GM19035 (cell line): ENCODE measurements around the gene ERI3.

Source experiments
- ATAC-seq: cut with Tn5 transposase; IDR thresholded peaks from one replicate; pipeline ENCODE4 v1.9.1; 2021; ENCODE audit not compliant: unreplicated experiment

Gene ERI3

GRCh38 chr1:44318097-44319088 lies 36.7 kb downstream of the ERI3 start:
- no peak for ATAC-seq

GRCh38 chr1:44316231-44316759 lies 38.8 kb downstream of the ERI3 start:
- no peak for ATAC-seq

- ATAC-seq = no peak
Observed at GRCh38 chr1:44315521-44315920, 39.5 kb downstream of the ERI3 start.

- ATAC-seq = no peak
Observed at GRCh38 chr1:44314452-44314851, 40.6 kb downstream of the ERI3 start.

GRCh38 chr1:44313265-44313918 lies 41.7 kb downstream of the ERI3 start:
- no peak for ATAC-seq

GRCh38 chr1:44312399-44313196 lies 42.5 kb downstream of the ERI3 start:
- no peak for ATAC-seq

GRCh38 chr1:44310006-44310405 lies 45.1 kb downstream of the ERI3 start:
- no peak for ATAC-seq

- ATAC-seq = no peak
Observed at GRCh38 chr1:44305962-44306422, 49.1 kb downstream of the ERI3 start.

GRCh38 chr1:44303532-44303931 lies 51.5 kb downstream of the ERI3 start:
- no peak for ATAC-seq

GRCh38 chr1:44302541-44302940 lies 52.5 kb downstream of the ERI3 start:
- no peak for ATAC-seq

GRCh38 chr1:44301442-44301841 lies 53.6 kb downstream of the ERI3 start:
- ATAC-seq = no peak

- no peak for ATAC-seq
Observed at GRCh38 chr1:44300852-44301251, 54.2 kb downstream of the ERI3 start.

- no peak for ATAC-seq
Observed at GRCh38 chr1:44297695-44298400, 57.2 kb downstream of the ERI3 start.

- ATAC-seq = no peak
Observed at GRCh38 chr1:44296806-44297205, 58.3 kb downstream of the ERI3 start.

- no peak for ATAC-seq
Observed at GRCh38 chr1:44296086-44296485, 59.0 kb downstream of the ERI3 start.

- no peak for ATAC-seq
Observed at GRCh38 chr1:44294588-44295007, 60.5 kb downstream of the ERI3 start.

GRCh38 chr1:44293761-44294315 lies 61.2 kb downstream of the ERI3 start:
- ATAC-seq = no peak

- ATAC-seq = no peak
Observed at GRCh38 chr1:44292651-44293050, 62.4 kb downstream of the ERI3 start.

GRCh38 chr1:44290250-44291094 lies 64.6 kb downstream of the ERI3 start:
- ATAC-seq = no peak
